Astrocyte (in vitro differentiated cells and primary cell): Measurements from ENCODE around the gene PRSS38. TPM values are rescaled to one million over a fixed set of nuclear protein-coding genes. Genes with fewer than 3 reads are reported as not detected.

ENCODE experiments used
- DNase-seq: peaks from one replicate; pipeline ENCODE4 v3.0.0-alpha.2; 2010; ENCODE audit warnings: low read depth
- FAIRE-seq: peaks from 2 replicates; lab custom pipeline; 2011; peaks lifted over from hg19 to GRCh38; lab: Jason Lieb, UNC
- H2AFZ ChIP-seq: 2 replicates; pipeline ENCODE4 v1.6.0; 2012; ENCODE audit warnings: low read depth, low read length, inconsistent platforms
- H3K27ac ChIP-seq: 2 replicates; pipeline ENCODE4 v1.5.1; 2011; ENCODE audit warnings: low read depth, low read length, inconsistent platforms
- H3K27me3 ChIP-seq: 2 replicates; pipeline ENCODE4 v1.6.0; 2011; ENCODE audit warnings: low read length, inconsistent platforms; ENCODE audit not compliant: insufficient read depth
- H3K36me3 ChIP-seq: 2 replicates; pipeline ENCODE4 v1.5.1; 2011; ENCODE audit warnings: low read length, inconsistent platforms; ENCODE audit not compliant: insufficient read depth
- H3K4me1 ChIP-seq: 2 replicates; pipeline ENCODE4 v1.5.1; 2011; ENCODE audit warnings: low read length, inconsistent platforms; ENCODE audit not compliant: insufficient read depth
- H3K4me2 ChIP-seq: 2 replicates; pipeline ENCODE4 v1.6.0; 2012; ENCODE audit warnings: low read length, inconsistent platforms
- H3K4me3 ChIP-seq: 2 replicates; pipeline ENCODE4 v1.5.1; 2011; ENCODE audit warnings: low read depth, mild to moderate bottlenecking, low read length, inconsistent platforms; ENCODE audit not compliant: insufficient read depth
- H3K79me2 ChIP-seq: 2 replicates; pipeline ENCODE4 v1.6.0; 2012; ENCODE audit warnings: mild to moderate bottlenecking, low read length, inconsistent platforms; ENCODE audit not compliant: insufficient read depth
- H3K9ac ChIP-seq: 2 replicates; pipeline ENCODE4 v1.6.0; 2012; ENCODE audit warnings: mild to moderate bottlenecking, low read length, inconsistent platforms
- H3K9me3 ChIP-seq: 2 replicates; pipeline ENCODE4 v1.5.1; 2012; ENCODE audit warnings: low read depth, mild to moderate bottlenecking, low read length, inconsistent platforms; ENCODE audit not compliant: insufficient read depth
- H4K20me1 ChIP-seq: 2 replicates; pipeline ENCODE4 v1.6.0; 2012; ENCODE audit warnings: low read length, inconsistent platforms; ENCODE audit not compliant: insufficient read depth
- H3K27ac Mint-ChIP-seq: one replicate; pipeline ENCODE4 v1.8.0; 2021; ENCODE audit warnings: mild to moderate bottlenecking, mixed read lengths; ENCODE audit not compliant: unreplicated experiment
- H3K27me3 Mint-ChIP-seq: one replicate; pipeline ENCODE4 v1.8.0; 2021; ENCODE audit warnings: low read depth, mixed read lengths; ENCODE audit not compliant: unreplicated experiment
- H3K36me3 Mint-ChIP-seq: one replicate; pipeline ENCODE4 v1.8.0; 2021; ENCODE audit warnings: low read depth, mixed read lengths; ENCODE audit not compliant: unreplicated experiment
- H3K4me1 Mint-ChIP-seq: one replicate; pipeline ENCODE4 v1.8.0; 2021; ENCODE audit warnings: low read depth, mixed read lengths; ENCODE audit not compliant: unreplicated experiment
- H3K4me3 Mint-ChIP-seq: one replicate; pipeline ENCODE4 v1.8.0; 2021; ENCODE audit warnings: mild to moderate bottlenecking, moderate library complexity, mixed read lengths; ENCODE audit not compliant: unreplicated experiment
- H3K9me3 Mint-ChIP-seq: one replicate; pipeline ENCODE4 v1.8.0; 2021; ENCODE audit warnings: mild to moderate bottlenecking, mixed read lengths; ENCODE audit not compliant: unreplicated experiment
- CTCF ChIP-seq: IDR thresholded peaks from 2 replicates; pipeline ENCODE4 v1.5.1; 2011; ENCODE audit warnings: low read depth, mild to moderate bottlenecking, inconsistent platforms, low read length, moderate library complexity; ENCODE audit not compliant: insufficient read depth
- EZH2 ChIP-seq: IDR thresholded peaks from 2 replicates; pipeline ENCODE4 v1.6.1; 2012; ENCODE audit warnings: mild to moderate bottlenecking, low read length, inconsistent platforms; ENCODE audit not compliant: insufficient read depth
- total RNA-seq: library from RNA; stranded (reverse); gene quantifications from 2 replicates; pipeline ENCODE4 v1.2.1, GENCODE V29; 2021

The PRSS38 gene
- total RNA-seq, 1 donor from 2014 or later = not detected

- Histone ChIP-seq H3K4me3 (no peak overlapping the region), H3K36me3 (peaks cover 18% of the 10 kb centered on the region), H3K27me3 (no peaks in the 10 kb centered on the region), H3K27ac (no peak overlapping the region), H3K4me2 (no peak overlapping the region), H3K9ac (no peak overlapping the region), H3K4me1 (peaks cover 11% of the 10 kb centered on the region), H2AFZ (no peak overlapping the region), H3K9me3 (no peaks in the 10 kb centered on the region), H4K20me1 (peaks cover 34% of the 10 kb centered on the region), H3K79me2 (peaks cover 2% of the 10 kb centered on the region)
- Mint-ChIP-seq H3K9me3 (no peaks in the 10 kb centered on the region), H3K36me3 (peaks cover 25% of the 10 kb centered on the region), H3K27me3 (no peaks in the 10 kb centered on the region), H3K27ac (no peak overlapping the region), H3K4me1 (peaks cover 13% of the 10 kb centered on the region), H3K4me3 (no peak overlapping the region)
- DNase-seq = no peak
- no peak for FAIRE-seq
- no peak for TF ChIP-seq EZH2
- TF ChIP-seq CTCF = no peak
Observed at GRCh38 chr1:227769936-227770494, 45.5 kb upstream of the PRSS38 start.

- Histone ChIP-seq H4K20me1 (peaks cover 26% of the 10 kb centered on the region), H3K27ac (no peak overlapping the region), H3K4me2 (no peak overlapping the region), H3K36me3 (peaks cover 18% of the 10 kb centered on the region), H3K9me3 (no peaks in the 10 kb centered on the region), H2AFZ (no peak overlapping the region), H3K27me3 (no peaks in the 10 kb centered on the region), H3K9ac (no peak overlapping the region), H3K4me1 (peaks cover 19% of the 10 kb centered on the region), H3K79me2 (peaks cover 2% of the 10 kb centered on the region), H3K4me3 (no peak overlapping the region)
- no peaks in the 10 kb centered on the region for H3K9me3 Mint-ChIP-seq
- peaks cover 18% of the 10 kb centered on the region for H3K4me1 Mint-ChIP-seq
- no peaks in the 10 kb centered on the region for H3K27me3 Mint-ChIP-seq
- H3K4me3 Mint-ChIP-seq = no peak overlapping the region
- DNase-seq (no peak), FAIRE-seq (no peak)
- no peak overlapping the region for H3K27ac Mint-ChIP-seq
- TF ChIP-seq CTCF (no peak), EZH2 (no peak)
- peaks cover 25% of the 10 kb centered on the region for H3K36me3 Mint-ChIP-seq
Observed at GRCh38 chr1:227770812-227771211, 44.7 kb upstream of the PRSS38 start.

- no peak overlapping the region for H3K27ac Mint-ChIP-seq
Observed at GRCh38 chr1:227771326-227771725, 44.1 kb upstream of the PRSS38 start.

More at GRCh38 chr1:227771326-227771725, 44.1 kb upstream of the PRSS38 start:
- Histone ChIP-seq H3K27ac (no peak overlapping the region), H3K4me2 (no peak overlapping the region), H4K20me1 (peaks cover 21% of the 10 kb centered on the region), H3K36me3 (peaks cover 18% of the 10 kb centered on the region), H3K4me3 (no peak overlapping the region), H3K9ac (no peak overlapping the region), H3K27me3 (no peaks in the 10 kb centered on the region), H3K4me1 (peaks cover 24% of the 10 kb centered on the region), H3K9me3 (no peaks in the 10 kb centered on the region), H3K79me2 (peaks cover 2% of the 10 kb centered on the region), H2AFZ (no peak overlapping the region)
- TF ChIP-seq EZH2 (no peak), CTCF (no peak)
- Mint-ChIP-seq H3K4me1 (peaks cover 19% of the 10 kb centered on the region), H3K4me3 (no peak overlapping the region), H3K27me3 (no peaks in the 10 kb centered on the region), H3K36me3 (peaks cover 23% of the 10 kb centered on the region), H3K9me3 (no peaks in the 10 kb centered on the region)
- DNase-seq (no peak), FAIRE-seq (no peak)
